B cell (primary cell): ENCODE measurements around the gene MITD1. TPM values are rescaled to one million over a fixed set of nuclear protein-coding genes. Genes with fewer than 3 reads are reported as not detected.

Experiments
- ATAC-seq: fragments of 200-7000 bp; cut with Tn5 transposase; one replicate; pipeline ENCODE4 v1.10.0; 2021; ENCODE audit warnings: low read depth, mild to moderate bottlenecking, moderate number of reproducible peaks, moderate library complexity
- CTCF ChIA-PET: fragments of 350-600 bp; sonication (Branson Sonifier 250); formaldehyde crosslinking; loops from one replicate; lab custom pipeline; 2021; ENCODE audit warnings: antibody characterized with exemption, inconsistent platforms; lab: Charles Lee
- POLR2A ChIA-PET: fragments of 350-600 bp; sonication (Branson Sonifier 250); formaldehyde crosslinking; loops from one replicate; lab custom pipeline; 2021; ENCODE audit warnings: antibody characterized with exemption; lab: Charles Lee
- DNase-seq: peaks from one replicate; pipeline ENCODE4 v3.0.0; 2013
- H2AFZ ChIP-seq: 2 replicates; pipeline ENCODE4 v1.6.1; 2012; ENCODE audit warnings: mild to moderate bottlenecking, low read depth, low read length; ENCODE audit not compliant: insufficient read depth, poor library complexity, severe bottlenecking
- H3K27ac ChIP-seq, 2 donors: 1 replicate in 1 of 2; 2 replicates in 1 of 2; pipeline ENCODE4 v1.5.1; 2012 to 2013; ENCODE audit warnings: low read length in 2 of 2, mild to moderate bottlenecking in 2 of 2, moderate library complexity in 1 of 2
- H3K27me3 ChIP-seq, 4 experiments: fragments of 200-600 bp in 1 of 4; sonication (generic) in 1 of 4; replicated peaks in 1 of 4; 1 replicate in 2 of 4; 2 replicates in 2 of 4; pipeline versions ENCODE4 v1.6.1 to v1.7.0; 2013 to 2016; ENCODE audit warnings: low read length in 3 of 4, mild to moderate bottlenecking in 2 of 4, mixed read lengths in 1 of 4, moderate library complexity in 1 of 4; ENCODE audit not compliant: insufficient read depth in 4 of 4, control insufficient read depth in 3 of 4; ENCODE audit errors: control extremely low read depth in 1 of 4
- H3K36me3 ChIP-seq, 2 experiments: replicated peaks in 1 of 2; 1 replicate in 1 of 2; 2 replicates in 1 of 2; pipeline versions ENCODE4 v1.6.1 to v1.7.1; 2013; ENCODE audit warnings: low read length in 1 of 2; ENCODE audit not compliant: insufficient read depth in 2 of 2, control insufficient read depth in 1 of 2; ENCODE audit errors: control extremely low read depth in 1 of 2, extremely low read depth in 1 of 2
- H3K4me1 ChIP-seq, 2 donors: fragments of 200-600 bp in 1 of 2; sonication (generic) in 1 of 2; 1 replicate in 1 of 2; 2 replicates in 1 of 2; pipeline versions ENCODE4 v1.5.1 to v1.6.1; 2013 to 2017; ENCODE audit warnings: low read length in 2 of 2; ENCODE audit not compliant: control insufficient read depth in 2 of 2, insufficient read depth in 2 of 2
- H3K4me2 ChIP-seq: replicated peaks from 2 replicates; pipeline ENCODE3; 2012; ENCODE audit warnings: mild to moderate bottlenecking, low read depth, low read length; ENCODE audit not compliant: poor library complexity, severe bottlenecking
- H3K4me3 ChIP-seq, 5 experiments: fragments of 200-600 bp in 1 of 5; sonication (generic) in 1 of 5; 1 replicate in 3 of 5; 2 replicates in 2 of 5; pipeline versions ENCODE4 v1.5.1 to v1.7.0; 2011 to 2016; ENCODE audit warnings: low read length in 4 of 5, mild to moderate bottlenecking in 4 of 5, low read depth in 2 of 5, control low read depth in 1 of 5, moderate library complexity in 1 of 5; ENCODE audit not compliant: insufficient read depth in 1 of 5; ENCODE audit errors: control extremely low read depth in 1 of 5, extremely low read depth in 1 of 5
- H3K79me2 ChIP-seq: fragments of 200-600 bp; sonication (generic); one replicate; pipeline ENCODE4 v1.6.0; 2016; ENCODE audit warnings: low read length; ENCODE audit not compliant: control insufficient read depth, insufficient read depth
- H3K9ac ChIP-seq: fragments of 200-600 bp; sonication (generic); 2 replicates; pipeline ENCODE4 v1.6.1; 2017; ENCODE audit warnings: mild to moderate bottlenecking, low read length, moderate library complexity
- H3K9me3 ChIP-seq, 3 donors: one replicate each; pipeline versions ENCODE4 v1.6.1 to v1.7.1; 2013; ENCODE audit warnings: low read length in 2 of 3; ENCODE audit not compliant: control insufficient read depth in 2 of 3, insufficient read depth in 1 of 3; ENCODE audit errors: control extremely low read depth in 1 of 3
- H4K20me1 ChIP-seq: 2 replicates; pipeline ENCODE4 v1.6.0; 2012; ENCODE audit warnings: mild to moderate bottlenecking, low read length; ENCODE audit not compliant: insufficient read depth, control insufficient read depth, poor library complexity, severe bottlenecking
- H3K27ac Mint-ChIP-seq: one replicate; pipeline ENCODE4 v1.8.0; 2021; ENCODE audit warnings: mixed read lengths
- H3K27me3 Mint-ChIP-seq: one replicate; pipeline ENCODE4 v1.8.0; 2021; ENCODE audit warnings: mixed read lengths
- H3K4me1 Mint-ChIP-seq: one replicate; pipeline ENCODE4 v1.8.0; 2021; ENCODE audit warnings: mixed read lengths
- H3K4me3 Mint-ChIP-seq: one replicate; pipeline ENCODE4 v1.8.0; 2021; ENCODE audit warnings: mixed read lengths
- H3K9me3 Mint-ChIP-seq: one replicate; pipeline ENCODE4 v1.8.0; 2022; ENCODE audit warnings: mixed read lengths; ENCODE audit not compliant: insufficient read depth
- EZH2 ChIP-seq: IDR thresholded peaks from 2 replicates; pipeline ENCODE4 v1.6.1; 2012; ENCODE audit warnings: borderline replicate concordance, low read depth, mild to moderate bottlenecking, moderate library complexity, low read length; ENCODE audit not compliant: insufficient read depth, poor library complexity, severe bottlenecking
- WGBS: methylation state at CpG from one replicate; pipeline ENCODE4 v1.1.5; 2013; ENCODE audit warnings: missing lambda C conversion rate; ENCODE audit not compliant: insufficient coverage; 5-methylcytosine and 5-hydroxymethylcytosine counted together
- intact Hi-C: fragments of 100-400 bp; cut with micrococcal nuclease; formaldehyde crosslinking; loops from one replicate; pipeline ENCODE4 v1.10.0; 2022
- polyA plus RNA-seq: library from polyadenylated mRNA; depleted of rRNA; stranded (reverse); fragments of >200 nt; gene quantifications from 2 replicates; pipeline ENCODE4 v1.2.3, GENCODE V29; 2012
- total RNA-seq, 2 donors: library from RNA; stranded (reverse); fragments of 120-200 nt in 1 of 2; gene quantifications; 1 replicate in 1 of 2; 2 replicates in 1 of 2; pipeline versions ENCODE4 v1.2.3 to v1.2.4, GENCODE V29; 2013 to 2022
- TF ChIP-seq, protein P1 (sequence below): fragments of 200-600 bp; IDR thresholded peaks from one replicate; pipeline ENCODE4 v1.8.0; 2022; ENCODE audit warnings: antibody characterized with exemption, mild to moderate bottlenecking

The MITD1 gene
- total and polyA plus RNA-seq, 2 donors (not counting 1 experiment from before 2014, with no cell fraction given), result 31.0 to 71.6 TPM

DNA sequence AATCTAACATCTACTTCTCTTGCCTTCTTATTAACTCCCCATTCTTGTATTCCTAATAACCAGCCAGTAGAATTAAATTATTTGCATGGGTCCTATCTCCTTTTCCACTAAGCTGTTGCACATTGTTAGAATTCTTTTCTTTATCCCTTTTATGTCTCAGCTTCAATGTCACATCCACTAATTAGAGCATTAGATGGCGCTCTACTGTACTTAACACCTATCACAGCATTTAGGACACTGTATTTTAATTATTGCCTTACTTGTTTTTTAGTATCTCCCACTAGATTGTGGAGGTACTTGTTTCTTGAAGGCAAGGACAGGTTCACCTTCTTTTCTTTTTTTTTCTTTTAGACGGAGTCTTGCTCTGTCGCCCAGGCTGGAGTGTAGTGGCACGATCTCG is 22.3 kb downstream of the MITD1 start:
- Histone ChIP-seq H3K4me3 (no peak overlapping the region), H3K9ac (no peak overlapping the region), H2AFZ (no peak overlapping the region), H3K36me3 (peaks cover 8 to 9% of the 10 kb centered on the region in 2 experiments), H3K27ac (peak overlapping the region in 1 of 2 donors; percentile 20), H3K4me2 (no peak overlapping the region), H4K20me1 (no peaks in the 10 kb centered on the region), H3K9me3 (no peaks in the 10 kb centered on the region), H3K79me2 (peaks cover 28% of the 10 kb centered on the region), H3K4me1 (peaks cover 27 to 29% of the 10 kb centered on the region in 2 donors), H3K27me3 (no peaks in the 10 kb centered on the region)
- WGBS, result no CpG with 5 or more reads among the region's 5 CpGs
- no peaks in the 10 kb centered on the region for H3K9me3 Mint-ChIP-seq
- TF ChIP-seq, protein P1, sequence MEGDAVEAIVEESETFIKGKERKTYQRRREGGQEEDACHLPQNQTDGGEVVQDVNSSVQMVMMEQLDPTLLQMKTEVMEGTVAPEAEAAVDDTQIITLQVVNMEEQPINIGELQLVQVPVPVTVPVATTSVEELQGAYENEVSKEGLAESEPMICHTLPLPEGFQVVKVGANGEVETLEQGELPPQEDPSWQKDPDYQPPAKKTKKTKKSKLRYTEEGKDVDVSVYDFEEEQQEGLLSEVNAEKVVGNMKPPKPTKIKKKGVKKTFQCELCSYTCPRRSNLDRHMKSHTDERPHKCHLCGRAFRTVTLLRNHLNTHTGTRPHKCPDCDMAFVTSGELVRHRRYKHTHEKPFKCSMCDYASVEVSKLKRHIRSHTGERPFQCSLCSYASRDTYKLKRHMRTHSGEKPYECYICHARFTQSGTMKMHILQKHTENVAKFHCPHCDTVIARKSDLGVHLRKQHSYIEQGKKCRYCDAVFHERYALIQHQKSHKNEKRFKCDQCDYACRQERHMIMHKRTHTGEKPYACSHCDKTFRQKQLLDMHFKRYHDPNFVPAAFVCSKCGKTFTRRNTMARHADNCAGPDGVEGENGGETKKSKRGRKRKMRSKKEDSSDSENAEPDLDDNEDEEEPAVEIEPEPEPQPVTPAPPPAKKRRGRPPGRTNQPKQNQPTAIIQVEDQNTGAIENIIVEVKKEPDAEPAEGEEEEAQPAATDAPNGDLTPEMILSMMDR, result no peak
- H3K27ac Mint-ChIP-seq, result peak overlapping the region; percentile 28
- ChIA-PET CTCF (interaction anchor here (1.1 to 4.8 kb wide), 3 partner anchors 9 to 73 kb away, joined by 4 to 24 read pairs (median 5); partner anchors contain the start of gene C2orf15), POLR2A (no interaction called here)
- DNase-seq, result no peak
- H3K4me1 Mint-ChIP-seq, result peaks cover 47% of the 10 kb centered on the region
- no peak overlapping the region for H3K4me3 Mint-ChIP-seq
- H3K27me3 Mint-ChIP-seq, result no peaks in the 10 kb centered on the region
- intact Hi-C loops, result loop anchor here (10.0 kb wide), 1 partner anchor 1086 kb away; no protein-coding TSS in a partner anchor
- no peak for ATAC-seq

DNA sequence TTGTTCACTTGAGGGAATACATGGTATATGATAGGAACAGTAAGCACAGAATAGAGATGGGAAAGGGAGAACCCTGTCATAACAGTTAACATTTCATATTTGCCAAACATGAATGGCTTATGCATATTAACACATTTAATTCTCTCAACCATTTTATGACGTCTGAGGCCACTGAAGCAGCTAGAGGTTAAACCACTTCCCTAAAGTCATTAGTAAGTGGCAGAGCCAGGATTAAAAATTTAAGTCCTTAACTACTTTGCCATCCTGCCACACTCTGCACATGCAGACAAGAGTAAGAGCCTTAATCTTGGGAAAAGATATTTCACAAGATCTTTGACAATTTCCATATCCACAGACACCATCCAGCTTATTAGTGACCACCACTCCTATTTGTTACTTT is 24.0 kb downstream of the MITD1 start:
- Histone ChIP-seq H3K4me3 (no peak overlapping the region), H3K9me3 (no peaks in the 10 kb centered on the region), H3K27ac (peak overlapping the region; percentile 50 to 53), H3K4me1 (peaks cover 27 to 29% of the 10 kb centered on the region in 2 donors), H3K9ac (no peak overlapping the region), H3K79me2 (peaks cover 28% of the 10 kb centered on the region), H4K20me1 (no peaks in the 10 kb centered on the region), H3K27me3 (no peaks in the 10 kb centered on the region), H2AFZ (no peak overlapping the region), H3K36me3 (peaks cover 4 to 7% of the 10 kb centered on the region in 2 experiments), H3K4me2 (peak overlapping the region; percentile 23)
- peak; percentile 19 for ATAC-seq
- no peaks in the 10 kb centered on the region for H3K27me3 Mint-ChIP-seq
- TF ChIP-seq, protein P1, result no peak
- no peak for TF ChIP-seq EZH2
- intact Hi-C loops, result loop anchor here (10.0 kb wide), 1 partner anchor 1088 kb away; no protein-coding TSS in a partner anchor
- H3K4me1 Mint-ChIP-seq, result peaks cover 47% of the 10 kb centered on the region
- ChIA-PET POLR2A (interaction anchor here (3.8 kb wide), 1 partner anchor 16 kb away, joined by 31 read pairs; the partner anchor contains the start of gene C2orf15), CTCF (interaction anchor here (1.2 to 4.8 kb wide), 6 partner anchors 16 to 700 kb away, joined by 3 to 24 read pairs (median 6); partner anchors contain the start of genes C2orf15, EIF5B, MITD1 and TXNDC9)
- DNase-seq, result peak; percentile 74
- no peak overlapping the region for H3K4me3 Mint-ChIP-seq
- peak overlapping the region; percentile 85 for H3K27ac Mint-ChIP-seq
- no peaks in the 10 kb centered on the region for H3K9me3 Mint-ChIP-seq
- 0% methylated on average over 1 of the region's 1 CpG for WGBS
